ENCODE measurements around the gene ARHGEF7. TPM values are rescaled to one million over a fixed set of nuclear protein-coding genes. Genes with fewer than 3 reads are reported as not detected.

The ARHGEF7 gene
- polyA plus RNA-seq, 1 experiment = 40.3 TPM

GRCh38 chr13:111248822-111249221 lies 133.7 kb downstream of the ARHGEF7 start:
- ChIA-PET CTCF (no interaction called here), POLR2A (no interaction called here)
- H3K27ac ChIP-seq (ENCODE audit: low read depth, low read length) = no peak overlapping the region

DNA sequence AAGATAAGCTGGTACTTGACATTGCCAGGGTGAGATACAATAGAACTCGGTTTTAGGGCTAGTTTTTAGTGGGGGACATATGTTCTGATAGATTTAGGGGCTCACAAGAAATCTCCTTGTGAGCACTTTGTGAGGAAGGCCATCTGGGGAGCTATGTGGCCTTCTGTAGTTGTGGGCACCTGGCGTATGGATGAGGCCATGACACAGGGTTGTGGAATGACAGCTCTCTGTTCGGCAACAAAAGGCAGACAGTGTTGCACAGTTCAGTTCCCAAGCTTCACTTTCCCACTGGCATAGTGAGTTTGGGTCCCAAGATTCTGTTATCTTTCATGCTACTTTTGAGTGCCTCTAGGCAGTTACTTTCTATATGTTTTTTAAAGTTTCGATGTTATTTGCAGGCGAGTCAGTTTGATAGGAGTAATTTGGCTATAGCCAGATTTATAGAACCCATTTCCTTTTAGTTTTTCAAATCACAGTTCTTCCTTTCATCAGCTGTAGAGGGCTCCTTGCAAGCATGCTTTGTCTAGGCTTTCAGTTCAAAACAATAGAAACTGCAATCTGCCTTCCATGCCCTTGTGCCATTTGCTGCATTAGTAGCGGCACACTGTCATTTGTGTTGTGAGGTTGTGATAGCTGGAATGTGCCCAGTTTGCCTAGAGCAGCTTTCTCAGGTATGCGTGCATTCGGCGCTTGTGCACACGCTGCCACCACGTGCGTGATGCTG lies 134.7 kb downstream of the ARHGEF7 start:
- H3K27me3 ChIP-seq (ENCODE audit: control insufficient read depth, insufficient read depth, low read length) = no peaks in the 10 kb centered on the region
- no peak overlapping the region for H3K4me3 ChIP-seq (ENCODE audit: low read depth, low read length)
- TF ChIP-seq, protein P1, sequence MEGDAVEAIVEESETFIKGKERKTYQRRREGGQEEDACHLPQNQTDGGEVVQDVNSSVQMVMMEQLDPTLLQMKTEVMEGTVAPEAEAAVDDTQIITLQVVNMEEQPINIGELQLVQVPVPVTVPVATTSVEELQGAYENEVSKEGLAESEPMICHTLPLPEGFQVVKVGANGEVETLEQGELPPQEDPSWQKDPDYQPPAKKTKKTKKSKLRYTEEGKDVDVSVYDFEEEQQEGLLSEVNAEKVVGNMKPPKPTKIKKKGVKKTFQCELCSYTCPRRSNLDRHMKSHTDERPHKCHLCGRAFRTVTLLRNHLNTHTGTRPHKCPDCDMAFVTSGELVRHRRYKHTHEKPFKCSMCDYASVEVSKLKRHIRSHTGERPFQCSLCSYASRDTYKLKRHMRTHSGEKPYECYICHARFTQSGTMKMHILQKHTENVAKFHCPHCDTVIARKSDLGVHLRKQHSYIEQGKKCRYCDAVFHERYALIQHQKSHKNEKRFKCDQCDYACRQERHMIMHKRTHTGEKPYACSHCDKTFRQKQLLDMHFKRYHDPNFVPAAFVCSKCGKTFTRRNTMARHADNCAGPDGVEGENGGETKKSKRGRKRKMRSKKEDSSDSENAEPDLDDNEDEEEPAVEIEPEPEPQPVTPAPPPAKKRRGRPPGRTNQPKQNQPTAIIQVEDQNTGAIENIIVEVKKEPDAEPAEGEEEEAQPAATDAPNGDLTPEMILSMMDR (IDR thresholded peaks at IDR 0.05; ENCODE audit: low read depth, low read length) = no peak
- ChIA-PET CTCF (interaction anchor here (0.9 kb wide), 1 partner anchor 182 kb away, joined by 4 read pairs; no protein-coding TSS in a partner anchor), POLR2A (no interaction called here)
- H3K9me3 ChIP-seq (ENCODE audit: control insufficient read depth, insufficient read depth, low read length) = peaks cover 6% of the 10 kb centered on the region
- H3K27ac ChIP-seq (ENCODE audit: low read depth, low read length) = no peak overlapping the region
- DNase-seq (ENCODE audit: low read depth, low spot score) = no peak

More at GRCh38 chr13:111248822-111249221, 133.7 kb downstream of the ARHGEF7 start:
- Histone ChIP-seq H3K9me3 (ENCODE audit: control insufficient read depth, insufficient read depth, low read length) (peaks cover 2% of the 10 kb centered on the region; the same call in 1 of the 2 replicates), H3K4me3 (ENCODE audit: low read depth, low read length) (no peak overlapping the region), H3K27me3 (ENCODE audit: control insufficient read depth, insufficient read depth, low read length) (no peaks in the 10 kb centered on the region)
- DNase-seq (ENCODE audit: low read depth, low spot score) = no peak
- TF ChIP-seq, protein P1 (IDR thresholded peaks at IDR 0.05; ENCODE audit: low read depth, low read length) = no peak

DNA sequence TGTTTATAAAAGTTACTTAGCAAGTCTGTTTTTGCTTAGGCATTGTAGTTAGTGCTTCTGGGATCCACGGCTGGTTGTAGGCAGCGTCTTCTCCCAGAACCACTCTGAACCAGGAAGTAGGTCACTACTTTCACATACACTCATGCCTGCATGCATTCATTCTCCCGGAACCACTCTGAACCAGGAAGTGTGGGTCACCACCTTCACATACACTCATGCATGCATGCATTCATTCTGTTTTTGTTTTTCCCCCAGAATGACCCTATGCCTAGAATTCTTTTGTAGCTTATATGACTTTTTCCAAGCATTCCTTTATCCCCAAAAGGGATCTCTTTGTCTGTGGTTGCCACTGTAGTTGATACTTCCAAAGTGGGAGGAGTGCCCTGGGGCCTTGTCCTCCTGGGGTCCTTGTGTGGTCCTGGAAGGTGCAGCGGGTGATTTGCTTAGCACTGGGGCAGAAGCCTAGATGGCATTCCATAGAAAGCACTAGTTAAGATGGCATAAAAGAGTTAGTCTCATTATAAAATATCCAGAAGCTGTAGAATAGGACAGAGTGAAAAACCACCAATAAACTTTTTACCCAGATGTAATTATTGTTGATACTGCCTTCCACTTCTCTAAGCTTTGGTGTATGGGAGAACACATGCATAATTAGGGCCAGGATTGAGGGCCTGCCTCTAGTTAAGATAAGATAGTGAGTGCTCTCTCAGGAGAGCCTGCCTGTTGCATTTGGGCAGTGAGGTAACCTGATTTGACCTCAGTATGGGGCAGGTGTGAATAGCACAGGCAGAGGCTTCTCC lies 136.7 kb downstream of the ARHGEF7 start:
- no peaks in the 10 kb centered on the region for H3K27me3 ChIP-seq (ENCODE audit: control insufficient read depth, insufficient read depth, low read length)
- POLR2A ChIA-PET = no interaction called here
- no peak overlapping the region for H3K4me3 ChIP-seq (ENCODE audit: low read depth, low read length)
- TF ChIP-seq, protein P1 (IDR thresholded peaks at IDR 0.05; ENCODE audit: low read depth, low read length) = no peak
- H3K9me3 ChIP-seq (ENCODE audit: control insufficient read depth, insufficient read depth, low read length) = peaks cover 11% of the 10 kb centered on the region
- CTCF ChIA-PET = interaction anchor here (2.4 kb wide), 1 partner anchor 184 kb away, joined by 6 read pairs; no protein-coding TSS in a partner anchor
- DNase-seq (ENCODE audit: low read depth, low spot score) = no peak
- H3K27ac ChIP-seq (ENCODE audit: low read depth, low read length) = no peak overlapping the region

DNA sequence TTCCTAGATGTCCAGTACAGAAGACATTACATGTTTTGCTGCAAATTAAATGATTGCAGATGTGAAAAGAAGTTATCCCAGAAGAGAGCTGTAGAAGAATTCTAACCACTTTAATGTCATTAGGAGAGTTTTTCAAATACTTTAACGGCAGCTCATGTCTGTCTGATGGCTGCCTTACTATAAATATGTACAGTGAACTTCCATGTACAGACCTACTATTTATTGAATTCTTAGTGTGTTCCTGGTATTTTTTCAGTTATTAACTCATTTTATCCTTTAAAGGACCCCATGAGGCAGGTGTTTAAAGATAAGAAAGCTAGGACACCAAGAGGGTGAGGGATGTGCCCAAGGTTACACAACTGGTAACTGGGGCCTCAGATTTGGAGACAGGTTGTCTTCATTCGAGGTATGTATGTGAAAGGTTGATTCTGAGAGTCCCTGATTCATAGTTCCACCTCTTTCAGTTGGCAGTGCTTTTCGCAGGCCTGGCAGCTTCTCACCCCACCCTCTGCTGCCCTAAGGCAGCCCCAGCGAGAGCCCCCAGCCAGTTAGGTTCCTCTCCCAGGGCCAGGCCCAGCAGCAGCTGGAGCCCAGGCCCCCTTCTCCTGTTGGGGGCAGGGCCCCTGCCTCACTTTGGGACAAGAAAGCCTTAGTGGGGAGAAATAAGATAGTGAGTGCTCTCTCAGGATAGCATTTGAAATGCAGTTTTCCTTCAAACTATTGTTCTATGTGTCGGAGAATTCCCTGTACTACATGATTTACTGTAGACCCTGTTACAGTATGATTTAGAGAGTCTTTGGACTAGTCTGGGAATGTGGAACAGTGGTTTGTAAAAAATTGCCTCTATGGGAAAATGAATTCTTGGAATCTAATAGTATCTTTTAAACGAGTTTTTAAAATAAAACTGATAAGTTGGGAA lies 137.6 kb downstream of the ARHGEF7 start:
- CTCF ChIA-PET = interaction anchor here (0.6 to 2.4 kb wide), 2 partner anchors 185 to 400 kb away, joined by 3 to 6 read pairs; no protein-coding TSS in a partner anchor
- H3K9me3 ChIP-seq (ENCODE audit: control insufficient read depth, insufficient read depth, low read length) = peaks cover 13% of the 10 kb centered on the region
- H3K27ac ChIP-seq (ENCODE audit: low read depth, low read length) = no peak overlapping the region
- H3K4me3 ChIP-seq (ENCODE audit: low read depth, low read length) = no peak overlapping the region
- no peaks in the 10 kb centered on the region for H3K27me3 ChIP-seq (ENCODE audit: control insufficient read depth, insufficient read depth, low read length)
- TF ChIP-seq, protein P1 (IDR thresholded peaks at IDR 0.05; ENCODE audit: low read depth, low read length) = no peak
- no peak for DNase-seq (ENCODE audit: low read depth, low spot score)
- POLR2A ChIA-PET = no interaction called here

Data from AG04450 (cell line).